GM06990 (cell line): ENCODE measurements around the gene CD300C.

Experiments used
- DNase-seq: peaks from one replicate; pipeline ENCODE4 v3.0.0-alpha.2; 2011; ENCODE audit not compliant: insufficient read length; ENCODE audit errors: extremely low read depth
- H3K27me3 ChIP-seq: replicated peaks from 2 replicates; pipeline ENCODE4 v1.6.0; 2011; ENCODE audit warnings: low read length; ENCODE audit not compliant: control insufficient read depth, insufficient read depth
- H3K36me3 ChIP-seq: 2 replicates; pipeline ENCODE4 v1.5.1; 2011; ENCODE audit warnings: low read length; ENCODE audit not compliant: control insufficient read depth, insufficient read depth
- H3K4me3 ChIP-seq: replicated peaks from 2 replicates; pipeline ENCODE4 v1.5.1; 2011; ENCODE audit warnings: low read depth, mild to moderate bottlenecking, control low read depth, low read length
- CTCF ChIP-seq: IDR thresholded peaks from 2 replicates; pipeline ENCODE4 v1.5.1; 2011; ENCODE audit warnings: low read length, control low read depth, mild to moderate bottlenecking, inconsistent platforms; ENCODE audit not compliant: insufficient read depth, poor library complexity, severe bottlenecking

Gene CD300C

GRCh38 chr17:74542727-74543383, 3.1 kb downstream of the CD300C start:
- H3K36me3 ChIP-seq = no peaks in the 10 kb centered on the region
- peaks cover 1% of the 10 kb centered on the region; the same call in 1 of the 2 replicates for H3K27me3 ChIP-seq
- H3K4me3 ChIP-seq = no peak overlapping the region
- TF ChIP-seq CTCF = no peak
- no peak for DNase-seq

GRCh38 chr17:74542166-74542565, 3.7 kb downstream of the CD300C start:
- no peak for TF ChIP-seq CTCF
- H3K36me3 ChIP-seq = no peaks in the 10 kb centered on the region
- no peak overlapping the region for H3K4me3 ChIP-seq
- DNase-seq = no peak
- H3K27me3 ChIP-seq = peaks cover 1% of the 10 kb centered on the region; the same call in 1 of the 2 replicates

GRCh38 chr17:74541176-74542111, 4.5 kb downstream of the CD300C start:
- peaks cover 1% of the 10 kb centered on the region; the same call in 1 of the 2 replicates for H3K27me3 ChIP-seq

GRCh38 chr17:74539281-74539820, 6.6 kb downstream of the CD300C start:
- Histone ChIP-seq H3K36me3 (no peaks in the 10 kb centered on the region), H3K27me3 (peaks cover 1% of the 10 kb centered on the region; the same call in 1 of the 2 replicates), H3K4me3 (no peak overlapping the region)
- TF ChIP-seq CTCF = no peak
- DNase-seq = no peak

More at GRCh38 chr17:74541176-74542111, 4.5 kb downstream of the CD300C start:
- H3K36me3 ChIP-seq = no peaks in the 10 kb centered on the region
- TF ChIP-seq CTCF = no peak
- H3K4me3 ChIP-seq = no peak overlapping the region
- no peak for DNase-seq

DNA sequence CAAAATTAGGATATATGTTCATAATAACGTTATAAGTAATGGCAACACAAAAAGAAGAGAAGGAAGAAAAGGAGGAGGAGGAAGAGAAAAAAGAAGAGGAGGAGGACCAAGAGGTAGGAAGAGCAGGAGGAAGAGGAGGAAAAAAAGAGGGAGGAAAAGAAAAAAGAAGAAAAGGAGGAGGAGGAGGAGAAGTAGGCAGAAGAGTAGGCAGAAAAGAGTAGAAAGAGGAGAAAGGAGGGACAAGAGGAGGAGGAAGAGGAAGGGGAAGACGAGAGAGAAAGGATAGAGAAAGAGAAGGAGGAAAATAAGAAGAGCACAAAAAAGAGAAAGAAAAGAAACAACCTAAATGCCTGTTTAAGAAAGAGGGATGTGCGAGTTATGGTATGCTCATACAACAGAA, 9.0 kb downstream of the CD300C start:
- DNase-seq = no peak
- Histone ChIP-seq H3K4me3 (no peak overlapping the region), H3K27me3 (peaks cover 1% of the 10 kb centered on the region; the same call in 1 of the 2 replicates), H3K36me3 (no peaks in the 10 kb centered on the region)
- no peak for TF ChIP-seq CTCF
